A673 (cell line): ENCODE results near the gene TROAP. TPM values are rescaled to one million over a fixed set of nuclear protein-coding genes. Genes with fewer than 3 reads are reported as not detected.

ENCODE experiments used
- BruUV-seq: library from RNA; stranded (reverse); fragments of 400-500 nt; replicated peaks from 2 replicates; lab custom pipeline; 2021; lab: Mats Ljungman, UMichigan
- CTCF ChIA-PET: fragments of 300-600 bp; sonication (Branson Sonifier 250); formaldehyde crosslinking; loops from one replicate; lab custom pipeline; 2022; ENCODE audit warnings: antibody characterized with exemption; lab: Charles Lee
- POLR2A ChIA-PET: fragments of 300-600 bp; sonication (Branson Sonifier 250); formaldehyde crosslinking; loops from one replicate; lab custom pipeline; 2022; ENCODE audit warnings: antibody characterized with exemption; ENCODE audit not compliant: low non-redundant PET; lab: Charles Lee
- DNase-seq: peaks from one replicate; pipeline ENCODE4 v3.0.0-alpha.2; 2015; ENCODE audit warnings: low spot score
- H3K27ac ChIP-seq: fragments of 200-600 bp; sonication (generic); 2 replicates; pipeline ENCODE4 v1.5.1; 2016; ENCODE audit warnings: mixed run types, low read depth, mild to moderate bottlenecking, mixed read lengths, antibody characterized with exemption, low read length; ENCODE audit not compliant: poor library complexity, severe bottlenecking
- H3K27me3 ChIP-seq: fragments of 200-600 bp; sonication (generic); replicated peaks from 2 replicates; pipeline ENCODE4 v1.6.1; 2017; ENCODE audit warnings: mixed run types, low read depth, mild to moderate bottlenecking, mixed read lengths, antibody characterized with exemption, low read length; ENCODE audit not compliant: insufficient read depth, poor library complexity
- H3K36me3 ChIP-seq: fragments of 200-600 bp; sonication (generic); 2 replicates; pipeline ENCODE4 v1.6.1; 2016; ENCODE audit warnings: mixed run types, mild to moderate bottlenecking, mixed read lengths, antibody characterized with exemption, low read length; ENCODE audit not compliant: insufficient read depth, poor library complexity, severe bottlenecking
- H3K4me1 ChIP-seq: fragments of 200-600 bp; sonication (generic); 2 replicates; pipeline ENCODE4 v1.6.1; 2017; ENCODE audit warnings: mixed run types, mild to moderate bottlenecking, mixed read lengths, antibody characterized with exemption, low read length; ENCODE audit not compliant: insufficient read depth, poor library complexity, severe bottlenecking
- H3K4me3 ChIP-seq: fragments of 200-600 bp; sonication (generic); 2 replicates; pipeline ENCODE4 v1.5.1; 2016; ENCODE audit warnings: low read depth, mixed run types, mild to moderate bottlenecking, mixed read lengths, low read length; ENCODE audit not compliant: poor library complexity, severe bottlenecking
- H3K9me3 ChIP-seq: fragments of 200-600 bp; sonication (generic); 2 replicates; pipeline ENCODE4 v1.6.1; 2016; ENCODE audit warnings: mixed run types, low read depth, mild to moderate bottlenecking, mixed read lengths, antibody characterized with exemption, low read length; ENCODE audit not compliant: poor library complexity, severe bottlenecking
- CTCF ChIP-seq: fragments of 300-800, 200-600 bp; sonication (generic); conservative IDR thresholded peaks from 2 replicates; pipeline ENCODE4 v1.5.1; 2017; ENCODE audit warnings: low read depth, mild to moderate bottlenecking, antibody characterized with exemption, low read length, moderate library complexity, mixed read lengths
- EZH2 ChIP-seq: fragments of 200-600 bp; sonication (generic); IDR thresholded peaks from 2 replicates; pipeline ENCODE4 v1.6.1; 2017; ENCODE audit warnings: borderline replicate concordance, low read depth, mild to moderate bottlenecking, mixed read lengths, antibody characterized with exemption, low read length; ENCODE audit not compliant: poor library complexity, severe bottlenecking
- intact Hi-C: fragments of 100-400 bp; cut with micrococcal nuclease; formaldehyde crosslinking; loops from one replicate; pipeline ENCODE4 v1.10.0; 2022; ENCODE audit not compliant: unreplicated experiment
- total RNA-seq: library from RNA; stranded (reverse); gene quantifications from 2 replicates; pipeline ENCODE4 v1.2.3, GENCODE V29; 2021

The TROAP gene
- total RNA-seq, 1 experiment from 2014 or later = 124 TPM

- DNase-seq = no peak
- H3K9me3 ChIP-seq = no peaks in the 10 kb centered on the region
- TF ChIP-seq CTCF (no peak), EZH2 (no peak)
- BruUV-seq = no TSS peak
- H3K36me3 ChIP-seq = peaks cover 60% of the 10 kb centered on the region
- no peak overlapping the region for H3K27ac ChIP-seq
- ChIA-PET POLR2A (no interaction called here), CTCF (no interaction called here)
- no peaks in the 10 kb centered on the region for H3K27me3 ChIP-seq
- intact Hi-C loops = no loop called here
- no peak overlapping the region for H3K4me3 ChIP-seq
- peaks cover 7% of the 10 kb centered on the region for H3K4me1 ChIP-seq
These were observed 4.8 kb downstream of the TROAP start for GRCh38 chr12:49327887-49328286.

DNA sequence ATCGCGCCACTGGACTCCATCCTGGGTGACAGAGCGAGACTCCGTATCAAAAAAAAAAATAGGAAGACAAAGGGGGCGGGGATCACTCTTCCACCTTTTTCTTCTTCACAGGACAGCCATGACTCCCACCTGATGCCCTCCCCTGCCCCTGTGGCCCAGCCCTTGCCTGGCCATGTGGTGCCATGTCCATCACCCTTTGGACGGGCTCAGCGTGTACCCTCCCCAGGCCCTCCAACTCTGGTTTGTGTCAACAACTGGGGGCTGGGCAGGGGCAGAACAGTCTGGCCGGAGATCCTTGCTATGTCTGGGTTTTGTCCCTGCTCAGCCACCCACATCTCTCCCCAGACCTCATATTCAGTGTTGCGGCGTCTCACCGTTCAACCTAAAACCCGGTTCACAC is 5.8 kb downstream of the TROAP start:
- no TSS peak for BruUV-seq
- intact Hi-C loops = no loop called here
- Histone ChIP-seq H3K9me3 (no peaks in the 10 kb centered on the region), H3K27me3 (no peaks in the 10 kb centered on the region), H3K4me3 (no peak overlapping the region), H3K27ac (no peak overlapping the region), H3K36me3 (peaks cover 60% of the 10 kb centered on the region), H3K4me1 (peaks cover 7% of the 10 kb centered on the region)
- ChIA-PET CTCF (no interaction called here), POLR2A (no interaction called here)
- TF ChIP-seq EZH2 (no peak), CTCF (no peak)
- DNase-seq = no peak

DNA sequence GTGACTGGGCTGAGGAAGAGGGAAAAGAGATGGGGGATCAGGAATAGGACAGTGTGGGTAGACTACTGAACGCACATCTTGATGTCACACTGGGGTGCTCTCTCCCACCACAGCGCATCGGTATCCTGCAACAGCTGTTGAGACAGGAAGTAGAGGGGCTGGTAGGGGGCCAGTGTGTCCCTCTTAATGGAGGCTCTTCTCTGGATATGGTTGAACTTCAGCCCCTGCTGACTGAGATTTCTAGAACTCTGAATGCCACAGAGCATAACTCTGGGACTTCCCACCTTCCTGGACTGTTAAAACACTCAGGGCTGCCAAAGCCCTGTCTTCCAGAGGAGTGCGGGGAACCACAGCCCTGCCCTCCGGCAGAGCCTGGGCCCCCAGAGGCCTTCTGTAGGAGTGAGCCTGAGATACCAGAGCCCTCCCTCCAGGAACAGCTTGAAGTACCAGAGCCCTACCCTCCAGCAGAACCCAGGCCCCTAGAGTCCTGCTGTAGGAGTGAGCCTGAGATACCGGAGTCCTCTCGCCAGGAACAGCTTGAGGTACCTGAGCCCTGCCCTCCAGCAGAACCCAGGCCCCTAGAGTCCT is 7.1 kb downstream of the TROAP start:
- POLR2A ChIA-PET = no interaction called here
- no peaks in the 10 kb centered on the region for H3K4me1 ChIP-seq
- CTCF ChIA-PET = interaction anchor here (1.0 kb wide), 1 partner anchor 18 kb away, joined by 5 read pairs; no protein-coding TSS in a partner anchor
- TF ChIP-seq EZH2 (no peak), CTCF (no peak)
- no peak overlapping the region for H3K27ac ChIP-seq
- intact Hi-C loops = no loop called here
- no peaks in the 10 kb centered on the region for H3K27me3 ChIP-seq
- BruUV-seq = TSS peak; percentile 11
- H3K36me3 ChIP-seq = peaks cover 52% of the 10 kb centered on the region
- DNase-seq = no peak
- H3K9me3 ChIP-seq = no peaks in the 10 kb centered on the region
- no peak overlapping the region for H3K4me3 ChIP-seq
